HepG2 (cell line): Measurements from ENCODE around the gene EML2. TPM values are rescaled to one million over a fixed set of nuclear protein-coding genes. Genes with fewer than 3 reads are reported as not detected.

ENCODE experiments used
- ELF3 ChIP-seq: IDR thresholded peaks from 2 replicates; pipeline ENCODE4 v1.6.1; 2016; ENCODE audit warnings: missing genetic modification reagents, missing compliant biosample characterization
- FOXJ3 ChIP-seq: sonication (generic); formaldehyde crosslinking; IDR thresholded peaks from 2 replicates; pipeline ENCODE4 v1.4.0; 2020; ENCODE audit warnings: missing genetic modification reagents, mild to moderate bottlenecking, borderline replicate concordance
- GATAD1 ChIP-seq: IDR thresholded peaks from 2 replicates; pipeline ENCODE4 v1.6.1; 2016; ENCODE audit warnings: missing genetic modification reagents, missing compliant biosample characterization
- HCFC1 ChIP-seq: fragments of 150-350 bp; IDR thresholded peaks from 2 replicates; pipeline ENCODE4 v1.6.1; 2014; ENCODE audit warnings: low read depth, low read length
- MAF1 ChIP-seq: sonication (generic); formaldehyde crosslinking; IDR thresholded peaks from 2 replicates; pipeline ENCODE4 v1.5.0; 2020; ENCODE audit warnings: missing genetic modification reagents, borderline replicate concordance
- NR2F6 ChIP-seq, 2 experiments: IDR thresholded peaks; 2 replicates each; pipeline ENCODE4 v1.6.1; 2016; ENCODE audit warnings: antibody characterized with exemption in 1 of 2, mild to moderate bottlenecking in 1 of 2
- POLR2AphosphoS5 ChIP-seq: IDR thresholded peaks from 2 replicates; pipeline ENCODE4 v1.6.1; 2012; ENCODE audit warnings: low read depth, low read length
- SMAD1 ChIP-seq: sonication (generic); formaldehyde crosslinking; IDR thresholded peaks from 2 replicates; pipeline ENCODE4 v1.4.0; 2020; ENCODE audit warnings: missing genetic modification reagents, low read depth, mild to moderate bottlenecking, borderline replicate concordance
- ZFP36L2 ChIP-seq: sonication (generic); formaldehyde crosslinking; IDR thresholded peaks from 2 replicates; pipeline ENCODE4 v1.4.0; 2020; ENCODE audit warnings: missing genetic modification reagents
- ZNF12 ChIP-seq: sonication (generic); formaldehyde crosslinking; IDR thresholded peaks from 2 replicates; pipeline ENCODE4 v1.5.0; 2020; ENCODE audit warnings: missing genetic modification reagents
- ZNF121 ChIP-seq: sonication (generic); formaldehyde crosslinking; IDR thresholded peaks from 2 replicates; pipeline ENCODE4 v1.5.0; 2020; ENCODE audit warnings: mild to moderate bottlenecking, missing genetic modification reagents
- ZNF224 ChIP-seq: sonication (generic); formaldehyde crosslinking; IDR thresholded peaks from 2 replicates; pipeline ENCODE4 v1.5.0; 2020; ENCODE audit warnings: mild to moderate bottlenecking, missing genetic modification reagents
- ZNF546 ChIP-seq: sonication (generic); formaldehyde crosslinking; conservative IDR thresholded peaks from 2 replicates; pipeline ENCODE4 v1.8.1; 2023; ENCODE audit warnings: mild to moderate bottlenecking, missing genetic modification reagents
- ZNF577 ChIP-seq: sonication (generic); formaldehyde crosslinking; IDR thresholded peaks from 2 replicates; pipeline ENCODE4 v1.4.0; 2020; ENCODE audit warnings: mild to moderate bottlenecking, low read depth, missing genetic modification reagents, borderline replicate concordance
- ZNF746 ChIP-seq: sonication (generic); formaldehyde crosslinking; IDR thresholded peaks from 2 replicates; pipeline ENCODE4 v1.8.0; 2022; ENCODE audit warnings: mild to moderate bottlenecking, missing genetic modification reagents
- ZNF788 ChIP-seq: sonication (generic); formaldehyde crosslinking; IDR thresholded peaks from 2 replicates; pipeline ENCODE4 v1.5.0; 2020; ENCODE audit warnings: mild to moderate bottlenecking, missing genetic modification reagents, borderline replicate concordance
- polyA plus RNA-seq, 8 experiments: library from polyadenylated mRNA; depleted of rRNA in 3 of 8; stranded (reverse) in 7 of 8; unstranded in 1 of 8; fragments of >200 nt; fragmentation: Illumina TruSeq in 4 of 8; extraction: Trizol in 4 of 8; gene quantifications; 2 replicates each; pipeline versions ENCODE4 v1.2.1 to v1.2.3, GENCODE V29; 2011 to 2016; ENCODE audit warnings: low read depth in 4 of 8, missing spikeins in 1 of 8, mixed read lengths in 1 of 8; ENCODE audit not compliant: insufficient read depth in 1 of 8
- total RNA-seq, 5 experiments: library from RNA; depleted of rRNA; stranded (reverse); fragments of >200 nt; fragmentation: Illumina TruSeq; extraction: Trizol; gene quantifications; 2 replicates each; pipeline ENCODE4 v1.2.3, GENCODE V29; 2016; ENCODE audit warnings: low read depth in 1 of 5
- TF ChIP-seq, protein P1 (sequence below): sonication (generic); formaldehyde crosslinking; conservative IDR thresholded peaks from 2 replicates; pipeline ENCODE4 v1.4.0; 2020; ENCODE audit warnings: missing genetic modification reagents
- TF ChIP-seq, protein P2 (sequence below): sonication (generic); formaldehyde crosslinking; IDR thresholded peaks from 2 replicates; pipeline ENCODE4 v1.5.0; 2020; ENCODE audit warnings: missing genetic modification reagents, mild to moderate bottlenecking, borderline replicate concordance
- TF ChIP-seq, protein P3 (sequence below): IDR thresholded peaks from 2 replicates; pipeline ENCODE4 v1.6.1; 2016; ENCODE audit warnings: missing biosample characterization, missing genetic modification reagents, low read depth
- TF ChIP-seq, protein P4 (sequence below): sonication (generic); formaldehyde crosslinking; IDR thresholded peaks from 2 replicates; pipeline ENCODE4 v1.5.0; 2020; ENCODE audit warnings: missing genetic modification reagents
- TF ChIP-seq, protein P5 (sequence below): fragments of 450-650 bp; IDR thresholded peaks from 2 replicates; pipeline ENCODE4 v1.6.1; 2016

Gene EML2
- total and polyA plus RNA-seq, 2 of the 13 experiments (the other 11 are each of a cell fraction or from before 2014, with no cell fraction given), result 7.3 to 12.9 TPM

DNA sequence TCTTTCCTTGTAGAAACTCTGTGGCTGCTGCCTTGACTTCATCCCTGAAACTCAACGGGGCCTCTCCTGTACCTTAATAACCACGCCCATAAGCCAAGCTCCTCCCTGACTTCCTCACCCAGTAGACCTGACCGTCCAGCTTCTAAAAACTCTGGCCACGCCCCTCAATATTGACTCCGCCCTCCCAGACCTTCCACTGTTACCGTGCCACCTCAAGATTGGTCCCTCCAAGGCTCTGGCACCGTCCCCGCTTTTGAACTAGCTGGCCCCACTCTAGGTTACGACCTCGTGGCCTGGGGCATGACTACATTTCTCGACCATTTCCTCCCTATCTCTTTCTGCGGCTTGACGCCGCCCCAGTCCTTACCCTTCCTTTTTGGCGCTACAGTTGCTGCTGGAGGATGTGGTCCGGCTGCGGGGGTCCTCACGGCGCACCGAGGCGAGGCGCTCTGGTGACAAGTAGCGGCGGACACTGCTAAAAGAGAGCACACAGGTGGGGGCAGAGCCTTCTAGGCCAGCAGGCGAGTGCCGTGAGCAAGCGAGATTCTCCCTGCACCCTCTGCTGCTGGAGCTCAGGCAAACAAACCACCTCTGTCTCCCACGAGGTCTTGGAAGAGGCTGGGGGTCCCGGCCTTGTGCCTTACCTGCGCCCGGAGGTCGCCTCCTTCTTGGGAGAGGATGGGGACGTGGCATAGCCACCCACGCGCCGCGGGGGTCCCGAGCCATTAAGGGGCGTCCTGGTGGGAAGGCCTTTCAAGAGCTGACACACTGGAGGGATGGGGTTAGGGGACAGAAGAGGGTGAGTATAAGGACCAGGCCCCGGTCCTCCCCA lies 2.3 kb upstream of the EML2 start (continued):
- TF ChIP-seq, protein P1, sequence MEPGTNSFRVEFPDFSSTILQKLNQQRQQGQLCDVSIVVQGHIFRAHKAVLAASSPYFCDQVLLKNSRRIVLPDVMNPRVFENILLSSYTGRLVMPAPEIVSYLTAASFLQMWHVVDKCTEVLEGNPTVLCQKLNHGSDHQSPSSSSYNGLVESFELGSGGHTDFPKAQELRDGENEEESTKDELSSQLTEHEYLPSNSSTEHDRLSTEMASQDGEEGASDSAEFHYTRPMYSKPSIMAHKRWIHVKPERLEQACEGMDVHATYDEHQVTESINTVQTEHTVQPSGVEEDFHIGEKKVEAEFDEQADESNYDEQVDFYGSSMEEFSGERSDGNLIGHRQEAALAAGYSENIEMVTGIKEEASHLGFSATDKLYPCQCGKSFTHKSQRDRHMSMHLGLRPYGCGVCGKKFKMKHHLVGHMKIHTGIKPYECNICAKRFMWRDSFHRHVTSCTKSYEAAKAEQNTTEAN, result no peak
- no peak for TF ChIP-seq NR2F6 (IDR thresholded peaks at IDR 0.05)
- TF ChIP-seq NR2F6 (CRISPR knock-in tag; IDR thresholded peaks at IDR 0.05), result 0 out of 2 replicates have a peak, but pooled peaks have one; percentile 21
- no peak for TF ChIP-seq HCFC1
- TF ChIP-seq, protein P2, sequence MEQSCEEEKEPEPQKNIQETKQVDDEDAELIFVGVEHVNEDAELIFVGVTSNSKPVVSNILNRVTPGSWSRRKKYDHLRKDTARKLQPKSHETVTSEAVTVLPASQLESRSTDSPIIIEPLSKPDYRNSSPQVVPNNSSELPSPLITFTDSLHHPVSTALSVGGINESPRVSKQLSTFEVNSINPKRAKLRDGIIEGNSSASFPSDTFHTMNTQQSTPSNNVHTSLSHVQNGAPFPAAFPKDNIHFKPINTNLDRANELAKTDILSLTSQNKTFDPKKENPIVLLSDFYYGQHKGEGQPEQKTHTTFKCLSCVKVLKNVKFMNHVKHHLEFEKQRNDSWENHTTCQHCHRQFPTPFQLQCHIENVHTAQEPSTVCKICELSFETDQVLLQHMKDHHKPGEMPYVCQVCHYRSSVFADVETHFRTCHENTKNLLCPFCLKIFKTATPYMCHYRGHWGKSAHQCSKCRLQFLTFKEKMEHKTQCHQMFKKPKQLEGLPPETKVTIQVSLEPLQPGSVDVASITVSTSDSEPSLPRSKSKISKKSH (CRISPR knock-in tag), result peak; percentile 77; the same call in 1 of the 2 replicates
- no peak; the same call in 1 of the 2 replicates for TF ChIP-seq POLR2AphosphoS5
- TF ChIP-seq ZNF224 (CRISPR knock-in tag), result 0 out of 2 replicates have a peak, but pooled peaks have one; percentile 35
- no peak for TF ChIP-seq FOXJ3 (CRISPR knock-in tag)
- no peak for TF ChIP-seq ZNF546 (CRISPR knock-in tag)
- TF ChIP-seq SMAD1 (CRISPR knock-in tag), result no peak
- 0 out of 2 replicates have a peak, but pooled peaks have one; percentile 11 for TF ChIP-seq ZNF746 (CRISPR knock-in tag)
- TF ChIP-seq, protein P3, sequence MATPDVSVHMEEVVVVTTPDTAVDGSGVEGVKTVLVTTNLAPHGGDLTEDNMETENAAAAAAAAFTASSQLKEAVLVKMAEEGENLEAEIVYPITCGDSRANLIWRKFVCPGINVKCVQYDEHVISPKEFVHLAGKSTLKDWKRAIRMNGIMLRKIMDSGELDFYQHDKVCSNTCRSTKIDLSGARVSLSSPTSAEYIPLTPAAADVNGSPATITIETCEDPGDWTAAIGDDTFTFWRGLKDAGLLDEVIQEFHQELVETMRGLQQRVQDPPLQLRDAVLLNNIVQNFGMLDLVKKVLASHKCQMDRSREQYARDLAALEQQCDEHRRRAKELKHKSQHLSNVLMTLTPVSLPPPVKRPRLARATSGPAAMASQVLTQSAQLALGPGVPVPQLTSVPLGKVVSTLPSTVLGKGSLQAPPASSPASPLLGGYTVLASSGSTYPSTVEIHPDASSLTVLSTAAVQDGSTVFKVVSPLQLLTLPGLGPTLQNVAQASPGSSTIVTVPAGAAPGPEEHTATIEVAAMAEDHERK (CRISPR knock-in tag), result no peak
- no peak for TF ChIP-seq ZNF121 (CRISPR knock-in tag)
- no peak for TF ChIP-seq ZFP36L2
- TF ChIP-seq ZNF12 (CRISPR knock-in tag), result no peak
- TF ChIP-seq, protein P4, sequence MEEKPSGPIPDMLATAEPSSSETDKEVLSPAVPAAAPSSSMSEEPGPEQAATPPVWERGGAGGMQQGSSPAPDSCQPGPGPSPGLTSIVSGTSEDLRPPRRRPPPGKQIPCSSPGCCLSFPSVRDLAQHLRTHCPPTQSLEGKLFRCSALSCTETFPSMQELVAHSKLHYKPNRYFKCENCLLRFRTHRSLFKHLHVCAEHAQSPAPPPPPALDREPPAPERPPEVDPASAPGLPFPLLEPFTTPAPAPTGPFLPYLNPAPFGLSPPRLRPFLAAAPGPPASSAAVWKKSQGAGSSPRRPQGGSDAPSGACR (CRISPR knock-in tag), result peak; percentile 81; the same call in 1 of the 2 replicates
- TF ChIP-seq MAF1 (CRISPR knock-in tag), result 0 out of 2 replicates have a peak, but pooled peaks have one; percentile 37
- TF ChIP-seq ELF3, result no peak
- TF ChIP-seq ZNF788 (CRISPR knock-in tag), result no peak
- no peak for TF ChIP-seq ZNF577
- TF ChIP-seq GATAD1 (CRISPR knock-in tag), result no peak
- TF ChIP-seq, protein P5, sequence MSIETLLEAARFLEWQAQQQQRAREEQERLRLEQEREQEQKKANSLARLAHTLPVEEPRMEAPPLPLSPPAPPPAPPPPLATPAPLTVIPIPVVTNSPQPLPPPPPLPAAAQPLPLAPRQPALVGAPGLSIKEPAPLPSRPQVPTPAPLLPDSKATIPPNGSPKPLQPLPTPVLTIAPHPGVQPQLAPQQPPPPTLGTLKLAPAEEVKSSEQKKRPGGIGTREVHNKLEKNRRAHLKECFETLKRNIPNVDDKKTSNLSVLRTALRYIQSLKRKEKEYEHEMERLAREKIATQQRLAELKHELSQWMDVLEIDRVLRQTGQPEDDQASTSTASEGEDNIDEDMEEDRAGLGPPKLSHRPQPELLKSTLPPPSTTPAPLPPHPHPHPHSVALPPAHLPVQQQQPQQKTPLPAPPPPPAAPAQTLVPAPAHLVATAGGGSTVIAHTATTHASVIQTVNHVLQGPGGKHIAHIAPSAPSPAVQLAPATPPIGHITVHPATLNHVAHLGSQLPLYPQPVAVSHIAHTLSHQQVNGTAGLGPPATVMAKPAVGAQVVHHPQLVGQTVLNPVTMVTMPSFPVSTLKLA, result no peak
